Hepatocyte (in vitro differentiated cells): ENCODE results near the gene EMC8. TPM values are rescaled to one million over a fixed set of nuclear protein-coding genes. Genes with fewer than 3 reads are reported as not detected.

Experiments
- DNase-seq: peaks from one replicate; pipeline ENCODE4 v3.0.0-alpha.2; 2016; ENCODE audit warnings: low spot score
- H2AFZ ChIP-seq: fragments of 200-600 bp; sonication (generic); 2 replicates; pipeline ENCODE4 v1.6.0; 2016; ENCODE audit warnings: antibody characterized with exemption, mild to moderate bottlenecking
- H3K27ac ChIP-seq: fragments of 200-600 bp; sonication (generic); 2 replicates; pipeline ENCODE4 v1.5.1; 2016; ENCODE audit warnings: mild to moderate bottlenecking
- H3K27me3 ChIP-seq: fragments of 200-600 bp; sonication (generic); 2 replicates; pipeline ENCODE4 v1.6.1; 2016
- H3K36me3 ChIP-seq: fragments of 200-600 bp; sonication (generic); replicated peaks from 2 replicates; pipeline ENCODE4 v1.5.1; 2016; ENCODE audit warnings: low read depth; ENCODE audit not compliant: insufficient read depth
- H3K4me1 ChIP-seq: fragments of 200-600 bp; sonication (generic); 2 replicates; pipeline ENCODE4 v1.5.1; 2016; ENCODE audit warnings: mild to moderate bottlenecking, moderate library complexity; ENCODE audit not compliant: insufficient read depth
- H3K4me2 ChIP-seq: fragments of 200-600 bp; sonication (generic); 2 replicates; pipeline ENCODE4 v1.6.0; 2016
- H3K4me3 ChIP-seq: fragments of 200-600 bp; sonication (generic); 2 replicates; pipeline ENCODE4 v1.5.1; 2016; ENCODE audit warnings: mild to moderate bottlenecking
- H3K79me2 ChIP-seq: fragments of 200-600 bp; sonication (generic); 2 replicates; pipeline ENCODE4 v1.6.0; 2017; ENCODE audit warnings: mild to moderate bottlenecking
- H3K9me2 ChIP-seq: fragments of 200-600 bp; sonication (generic); replicated peaks from 2 replicates; pipeline ENCODE4 v1.6.0; 2017; ENCODE audit warnings: mild to moderate bottlenecking; ENCODE audit not compliant: insufficient read depth
- H3K9me3 ChIP-seq: fragments of 200-600 bp; sonication (generic); 2 replicates; pipeline ENCODE4 v1.5.1; 2016; ENCODE audit warnings: low read depth, mild to moderate bottlenecking
- H4K20me1 ChIP-seq: fragments of 200-600 bp; sonication (generic); 2 replicates; pipeline ENCODE4 v1.6.0; 2016; ENCODE audit warnings: mild to moderate bottlenecking; ENCODE audit not compliant: insufficient read depth, poor library complexity, severe bottlenecking
- EZH2 ChIP-seq: fragments of 200-600 bp; sonication (generic); IDR thresholded peaks from 2 replicates; pipeline ENCODE4 v1.6.1; 2016; ENCODE audit warnings: antibody characterized with exemption, mild to moderate bottlenecking, borderline replicate concordance
- EZH2phosphoT487 ChIP-seq: fragments of 200-600 bp; sonication (generic); IDR thresholded peaks from one replicate; pipeline ENCODE4 v1.6.1; 2018; ENCODE audit warnings: antibody characterized with exemption, mild to moderate bottlenecking, low read depth, moderate library complexity; ENCODE audit not compliant: unreplicated experiment, severe bottlenecking
- WGBS: methylation state at CpG from one replicate; pipeline ENCODE4 v1.1.6; 2016; ENCODE audit warnings: low lambda C conversion rate; ENCODE audit errors: missing lambda C conversion rate; 5-methylcytosine and 5-hydroxymethylcytosine counted together
- polyA plus RNA-seq: library from polyadenylated mRNA; unstranded; fragments of >200 nt; fragmentation: Nextera tagmentation; extraction: Ambion mirVana; gene quantifications from 2 replicates; pipeline ENCODE4 v1.2.1, GENCODE V29; 2016
- total RNA-seq: library from RNA; depleted of rRNA; stranded (reverse); fragments of >200 nt; gene quantifications from 2 replicates; pipeline ENCODE4 v1.2.3, GENCODE V29; 2014
- TF ChIP-seq, protein P1 (sequence below): fragments of 200-600 bp; sonication (generic); IDR thresholded peaks from 2 replicates; pipeline ENCODE4 v1.5.1; 2016; ENCODE audit warnings: antibody characterized with exemption, mild to moderate bottlenecking; ENCODE audit not compliant: poor library complexity

EMC8 gene
- total and polyA plus RNA-seq, 2 experiments from 2014 or later = 35.0 to 50.6 TPM

GRCh38 chr16:85750146-85750826, 49.1 kb downstream of the EMC8 start:
- H3K4me3 ChIP-seq = peak overlapping the region; percentile 50
- peak; percentile 60 for DNase-seq
- H3K79me2 ChIP-seq = no peaks in the 10 kb centered on the region
- TF ChIP-seq EZH2phosphoT487 = no peak
- H3K9me2 ChIP-seq = no peaks in the 10 kb centered on the region
- H3K4me1 ChIP-seq = peaks cover 16% of the 10 kb centered on the region
- no peaks in the 10 kb centered on the region for H4K20me1 ChIP-seq
- no peak overlapping the region for H3K27ac ChIP-seq
- H3K4me2 ChIP-seq = peak overlapping the region; percentile 99
- H3K36me3 ChIP-seq = no peaks in the 10 kb centered on the region
- no peaks in the 10 kb centered on the region for H3K9me3 ChIP-seq
- WGBS = 2% methylated on average over 51 of the region's 51 CpGs
- H2AFZ ChIP-seq = peak overlapping the region; percentile 69
- peaks cover 18% of the 10 kb centered on the region for H3K27me3 ChIP-seq

DNA sequence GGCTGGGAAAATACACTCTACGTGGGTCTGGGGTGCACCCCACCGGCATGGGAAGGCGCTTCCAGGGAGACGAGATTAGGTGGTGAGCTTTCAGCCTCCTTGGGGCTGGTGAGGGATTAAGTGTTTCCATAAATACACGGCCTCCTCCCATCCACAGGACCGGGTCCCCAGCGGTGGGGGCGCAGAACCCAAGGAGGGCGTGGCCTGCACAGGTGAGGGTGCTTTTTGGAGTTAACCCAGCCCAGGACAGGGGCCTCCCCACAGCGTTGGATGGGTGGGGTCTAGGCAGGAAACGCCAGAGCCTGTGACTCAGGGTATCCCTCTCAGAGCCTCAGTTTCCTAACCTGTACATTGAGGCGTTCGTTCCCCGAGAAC, 49.6 kb downstream of the EMC8 start:
- no peaks in the 10 kb centered on the region for H3K9me2 ChIP-seq
- no peaks in the 10 kb centered on the region for H4K20me1 ChIP-seq
- H3K36me3 ChIP-seq = no peaks in the 10 kb centered on the region
- no peak overlapping the region for H3K27ac ChIP-seq
- no peaks in the 10 kb centered on the region for H3K9me3 ChIP-seq
- no peak for TF ChIP-seq EZH2phosphoT487
- TF ChIP-seq EZH2 = no peak
- TF ChIP-seq, protein P1, sequence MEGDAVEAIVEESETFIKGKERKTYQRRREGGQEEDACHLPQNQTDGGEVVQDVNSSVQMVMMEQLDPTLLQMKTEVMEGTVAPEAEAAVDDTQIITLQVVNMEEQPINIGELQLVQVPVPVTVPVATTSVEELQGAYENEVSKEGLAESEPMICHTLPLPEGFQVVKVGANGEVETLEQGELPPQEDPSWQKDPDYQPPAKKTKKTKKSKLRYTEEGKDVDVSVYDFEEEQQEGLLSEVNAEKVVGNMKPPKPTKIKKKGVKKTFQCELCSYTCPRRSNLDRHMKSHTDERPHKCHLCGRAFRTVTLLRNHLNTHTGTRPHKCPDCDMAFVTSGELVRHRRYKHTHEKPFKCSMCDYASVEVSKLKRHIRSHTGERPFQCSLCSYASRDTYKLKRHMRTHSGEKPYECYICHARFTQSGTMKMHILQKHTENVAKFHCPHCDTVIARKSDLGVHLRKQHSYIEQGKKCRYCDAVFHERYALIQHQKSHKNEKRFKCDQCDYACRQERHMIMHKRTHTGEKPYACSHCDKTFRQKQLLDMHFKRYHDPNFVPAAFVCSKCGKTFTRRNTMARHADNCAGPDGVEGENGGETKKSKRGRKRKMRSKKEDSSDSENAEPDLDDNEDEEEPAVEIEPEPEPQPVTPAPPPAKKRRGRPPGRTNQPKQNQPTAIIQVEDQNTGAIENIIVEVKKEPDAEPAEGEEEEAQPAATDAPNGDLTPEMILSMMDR = no peak
- peak overlapping the region; percentile 99 for H3K4me2 ChIP-seq
- H2AFZ ChIP-seq = no peak overlapping the region
- no peaks in the 10 kb centered on the region for H3K79me2 ChIP-seq
- peaks cover 16% of the 10 kb centered on the region for H3K4me1 ChIP-seq
- WGBS = 26% methylated on average over 14 of the region's 14 CpGs
- DNase-seq = no peak
- no peak overlapping the region for H3K4me3 ChIP-seq
- peaks cover 18% of the 10 kb centered on the region for H3K27me3 ChIP-seq

DNA sequence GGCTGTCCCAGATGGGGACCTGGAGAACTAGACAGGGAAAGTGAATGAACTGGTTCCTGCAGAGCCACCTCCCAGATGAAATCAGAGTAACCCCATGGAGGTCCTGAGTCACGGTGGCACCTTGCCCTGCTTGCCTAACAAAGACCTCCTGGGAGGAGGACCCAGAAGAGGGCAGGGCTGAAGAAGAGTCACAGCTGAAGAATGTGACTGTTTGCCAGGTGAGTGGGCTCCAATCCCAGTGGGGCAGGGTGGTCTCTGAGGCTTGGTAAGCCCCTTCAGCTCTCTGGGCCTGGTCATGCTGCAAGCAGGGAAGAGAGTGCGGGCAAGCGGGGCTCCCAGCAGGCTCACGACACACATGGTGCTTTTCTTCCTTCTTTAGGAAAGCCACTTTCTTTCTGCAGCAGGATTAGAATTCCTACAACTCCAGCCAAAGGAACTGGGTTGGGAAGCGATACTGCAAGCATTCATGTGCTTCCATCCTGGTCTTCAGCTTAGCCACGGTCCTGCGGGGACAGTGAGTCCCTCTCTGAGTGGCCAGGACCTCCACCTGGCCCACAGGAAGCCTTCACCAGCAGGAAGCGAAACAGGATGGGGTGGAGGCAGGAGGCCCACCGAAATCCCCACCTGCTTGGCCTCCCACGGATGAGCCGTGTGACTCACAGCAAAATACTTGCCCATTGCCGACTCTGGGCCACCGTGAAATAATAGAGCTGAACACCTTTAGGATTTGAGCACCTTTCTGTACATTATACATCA, 52.7 kb downstream of the EMC8 start:
- H2AFZ ChIP-seq = no peak overlapping the region
- no peak for DNase-seq
- no peaks in the 10 kb centered on the region for H3K9me2 ChIP-seq
- 79% methylated on average over 13 of the region's 13 CpGs for WGBS
- peaks cover 16% of the 10 kb centered on the region for H3K4me1 ChIP-seq
- no peaks in the 10 kb centered on the region for H3K36me3 ChIP-seq
- H3K27me3 ChIP-seq = peaks cover 8% of the 10 kb centered on the region
- H3K4me3 ChIP-seq = no peak overlapping the region
- H3K4me2 ChIP-seq = no peak overlapping the region
- no peaks in the 10 kb centered on the region for H3K79me2 ChIP-seq
- H4K20me1 ChIP-seq = no peaks in the 10 kb centered on the region
- TF ChIP-seq EZH2phosphoT487 = no peak
- TF ChIP-seq, protein P1 = no peak
- no peaks in the 10 kb centered on the region for H3K9me3 ChIP-seq
- H3K27ac ChIP-seq = no peak overlapping the region
